ENCODE results near the gene MRPS9.

MRPS9 gene

GRCh38 chr2:105080461-105080860 is 42.6 kb downstream of the MRPS9 start:
- no peak for DNase-seq (ENCODE audit: low read depth)

GRCh38 chr2:105081006-105081601 is 43.2 kb downstream of the MRPS9 start:
- DNase-seq (ENCODE audit: low read depth) = no peak

- no peak for DNase-seq (ENCODE audit: low read depth)
These were observed 44.2 kb downstream of the MRPS9 start for GRCh38 chr2:105082107-105082506.

GRCh38 chr2:105085525-105085924 is 47.7 kb downstream of the MRPS9 start:
- DNase-seq (ENCODE audit: low read depth) = peak; percentile 10

GRCh38 chr2:105087273-105087672 is 49.4 kb downstream of the MRPS9 start:
- no peak for DNase-seq (ENCODE audit: low read depth)

- DNase-seq (ENCODE audit: low read depth) = no peak
These were observed 52.2 kb downstream of the MRPS9 start for GRCh38 chr2:105090091-105090490.

GRCh38 chr2:105092797-105093196 is 54.9 kb downstream of the MRPS9 start:
- DNase-seq (ENCODE audit: low read depth) = no peak

GRCh38 chr2:105099153-105099552 is 61.3 kb downstream of the MRPS9 start:
- no peak for DNase-seq (ENCODE audit: low read depth)

GRCh38 chr2:105100046-105100840 is 62.4 kb downstream of the MRPS9 start:
- DNase-seq (ENCODE audit: low read depth) = no peak

GRCh38 chr2:105102001-105102400 is 64.1 kb downstream of the MRPS9 start:
- no peak for DNase-seq (ENCODE audit: low read depth)

GRCh38 chr2:105102963-105103421 is 65.1 kb downstream of the MRPS9 start:
- peak; percentile 78 for DNase-seq (ENCODE audit: low read depth)

GRCh38 chr2:105103481-105103880 is 65.6 kb downstream of the MRPS9 start:
- DNase-seq (ENCODE audit: low read depth) = no peak

- peak; percentile 64 for DNase-seq (ENCODE audit: low read depth)
These were observed 66.4 kb downstream of the MRPS9 start for GRCh38 chr2:105104208-105104731.

GRCh38 chr2:105110295-105110829 is 72.5 kb downstream of the MRPS9 start:
- no peak for DNase-seq (ENCODE audit: low read depth)

GRCh38 chr2:105111365-105112150 is 73.7 kb downstream of the MRPS9 start:
- DNase-seq (ENCODE audit: low read depth) = no peak

GRCh38 chr2:105112345-105112744 is 74.5 kb downstream of the MRPS9 start:
- no peak for DNase-seq (ENCODE audit: low read depth)

GRCh38 chr2:105113616-105114291 is 75.9 kb downstream of the MRPS9 start:
- DNase-seq (ENCODE audit: low read depth) = no peak

- DNase-seq (ENCODE audit: low read depth) = peak; percentile 75
These were observed 76.7 kb downstream of the MRPS9 start for GRCh38 chr2:105114551-105114950.

- no peak for DNase-seq (ENCODE audit: low read depth)
These were observed 78.5 kb downstream of the MRPS9 start for GRCh38 chr2:105116348-105116747.

- no peak for DNase-seq (ENCODE audit: low read depth)
These were observed 79.7 kb downstream of the MRPS9 start for GRCh38 chr2:105117565-105117964.

GRCh38 chr2:105118960-105119359 is 81.1 kb downstream of the MRPS9 start:
- DNase-seq (ENCODE audit: low read depth) = peak; percentile 8

- no peak for DNase-seq (ENCODE audit: low read depth)
These were observed 83.6 kb downstream of the MRPS9 start for GRCh38 chr2:105121434-105121833.
